Measurements from ENCODE around the gene TTC7B. TPM values are rescaled to one million over a fixed set of nuclear protein-coding genes. Genes with fewer than 3 reads are reported as not detected.

TTC7B gene
- total and polyA plus RNA-seq, 9 of the 15 experiments (the other 6 are each of a cell fraction or from before 2014, with no cell fraction given) = 2.2 to 77.2 (median 36.7) TPM

DNA sequence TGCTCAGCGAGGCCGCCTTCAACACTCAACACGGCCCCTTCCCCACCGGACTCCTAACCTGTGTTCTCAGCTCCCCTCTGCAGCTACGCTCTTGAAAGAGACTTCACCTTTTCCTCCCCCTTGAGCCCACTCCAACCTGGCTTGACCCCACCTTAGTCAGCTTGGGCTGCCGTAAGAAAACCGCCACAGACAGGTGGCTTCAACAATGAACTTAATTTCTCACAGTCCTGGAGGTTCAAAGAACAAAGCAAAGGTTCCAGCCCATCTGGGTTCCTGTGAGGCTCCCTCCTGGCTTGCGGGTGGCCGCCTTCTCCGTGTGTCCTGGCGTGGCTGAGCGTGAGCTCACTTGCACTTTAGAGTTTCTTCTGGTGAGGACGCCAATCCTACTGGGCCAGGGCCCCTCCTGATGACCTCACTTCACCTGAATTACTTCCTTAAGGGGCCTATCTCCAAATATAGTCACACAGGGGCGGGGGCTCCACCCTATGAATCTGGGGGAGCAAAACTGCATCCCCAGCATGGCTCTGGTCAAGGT is 280.6 kb downstream of the TTC7B start:
- FAIRE-seq (no peak), DNase-seq (ENCODE audit: extremely low read depth in 1 of 4, low spot score in 3 of 4) (no peak), ATAC-seq (no peak)
- Histone ChIP-seq H4K20me1 (replicated peaks; ENCODE audit: control insufficient read depth, insufficient read depth, low read length) (no peaks in the 10 kb centered on the region), H3K4me2 (ENCODE audit: insufficient read depth, low read length) (no peak overlapping the region), H2AFZ (ENCODE audit: low read depth, low read length) (no peak overlapping the region), H3K4me1 (replicated peaks in 1 of 2; ENCODE audit: control insufficient read depth in 2 of 2, insufficient read depth in 2 of 2, low read length in 2 of 2) (peaks cover 12 to 42% of the 10 kb centered on the region in 2 experiments; a peak in 4 of 5 replicates), H3K4me3 (no peak overlapping the region), H3K27me3 (ENCODE audit: control insufficient read depth in 2 of 2, insufficient read depth in 2 of 2, low read length in 2 of 2) (no peaks in the 10 kb centered on the region), H3K27ac (ENCODE audit: extremely low read depth, low read depth, low read length) (no peak overlapping the region), H3K9ac (ENCODE audit: insufficient read depth in 1 of 2, low read depth in 2 of 2, low read length in 2 of 2) (peak overlapping the region in 1 of 2 experiments; percentile 19; a peak in 1 of 4 replicates), H3K36me3 (ENCODE audit: control insufficient read depth, insufficient read depth, low read length) (no peaks in the 10 kb centered on the region), H3K79me2 (ENCODE audit: control insufficient read depth, insufficient read depth, low read length) (no peaks in the 10 kb centered on the region), H3K9me3 (replicated peaks; ENCODE audit: control insufficient read depth, insufficient read depth, low read depth, low read length) (no peaks in the 10 kb centered on the region), H3K9me1 (ENCODE audit: control insufficient read depth, insufficient read depth, low read length) (peaks cover 2% of the 10 kb centered on the region)
- intact Hi-C loops (cut with micrococcal nuclease) = no loop called here
- POLR2A ChIA-PET = interaction anchor here (1.0 kb wide), 1 partner anchor 8 kb away, joined by 3 read pairs; no protein-coding TSS in a partner anchor
- WGBS (ENCODE audit: insufficient coverage, low coverage, missing lambda C conversion rate) = 75% methylated on average over 13 of the region's 14 CpGs
- BruUV-seq (replicated peaks) = no TSS peak
- in situ Hi-C loops (cut with MboI) = no loop called here
- TF ChIP-seq, protein P1, sequence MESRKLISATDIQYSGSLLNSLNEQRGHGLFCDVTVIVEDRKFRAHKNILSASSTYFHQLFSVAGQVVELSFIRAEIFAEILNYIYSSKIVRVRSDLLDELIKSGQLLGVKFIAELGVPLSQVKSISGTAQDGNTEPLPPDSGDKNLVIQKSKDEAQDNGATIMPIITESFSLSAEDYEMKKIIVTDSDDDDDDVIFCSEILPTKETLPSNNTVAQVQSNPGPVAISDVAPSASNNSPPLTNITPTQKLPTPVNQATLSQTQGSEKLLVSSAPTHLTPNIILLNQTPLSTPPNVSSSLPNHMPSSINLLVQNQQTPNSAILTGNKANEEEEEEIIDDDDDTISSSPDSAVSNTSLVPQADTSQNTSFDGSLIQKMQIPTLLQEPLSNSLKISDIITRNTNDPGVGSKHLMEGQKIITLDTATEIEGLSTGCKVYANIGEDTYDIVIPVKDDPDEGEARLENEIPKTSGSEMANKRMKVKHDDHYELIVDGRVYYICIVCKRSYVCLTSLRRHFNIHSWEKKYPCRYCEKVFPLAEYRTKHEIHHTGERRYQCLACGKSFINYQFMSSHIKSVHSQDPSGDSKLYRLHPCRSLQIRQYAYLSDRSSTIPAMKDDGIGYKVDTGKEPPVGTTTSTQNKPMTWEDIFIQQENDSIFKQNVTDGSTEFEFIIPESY (CRISPR knock-in tag; IDR thresholded peaks at IDR 0.05) = peak; percentile 96
- no peak for TF ChIP-seq CXXC5 (CRISPR knock-in tag; IDR thresholded peaks at IDR 0.05)
- CTCF ChIA-PET (ENCODE audit: low intra/inter-chr PET ratio) = no interaction called here

Measured in K562 (cell line).